Fibroblast of skin of back (primary cell): Measurements from ENCODE around the gene TGFB2. TPM values are rescaled to one million over a fixed set of nuclear protein-coding genes. Genes with fewer than 3 reads are reported as not detected.
A peak's percentile ranks its signal among the peaks of the same experiment; 100 is the strongest.
"Not testable (repeated sequence)": the region's sequence is repeated elsewhere in the genome, so short reads cannot be mapped to it uniquely, and the experiment has no call there.

Experiments used
- DNase-seq: peaks from one replicate; pipeline ENCODE4 v3.0.0-alpha.2; 2013
- polyA plus RNA-seq, 2 experiments: library from polyadenylated mRNA; unstranded; fragments of 120-200 nt; gene quantifications; one replicate each; pipeline ENCODE4 v1.2.1, GENCODE V29; 2013; ENCODE audit not compliant: insufficient read length in 2 of 2

The TGFB2 gene
- 94.2 TPM for polyA plus RNA-seq (2013, experiment 1 of 2; ENCODE audit: insufficient read length)
- 130 TPM for polyA plus RNA-seq (2013, experiment 2 of 2; ENCODE audit: insufficient read length)

GRCh38 chr1:218344814-218345672, at the start of gene TGFB2:
TGFB2 (plus strand) TSS chr1:218345336; CDS start chr1:218346702, 1,366 bp downstream.
- DNase-seq, result peak; percentile 85

GRCh38 chr1:218296162-218296561, 49.0 kb upstream of the TGFB2 start:
- no peak for DNase-seq

GRCh38 chr1:218297461-218297860, 47.7 kb upstream of the TGFB2 start:
- DNase-seq, result no peak

- DNase-seq, result peak; percentile 72
These were observed 47.3 kb upstream of the TGFB2 start for GRCh38 chr1:218297867-218298266.

GRCh38 chr1:218298398-218298797, 46.7 kb upstream of the TGFB2 start:
- no peak for DNase-seq

- peak; percentile 77 for DNase-seq
These were observed 45.7 kb upstream of the TGFB2 start for GRCh38 chr1:218299416-218299815.

GRCh38 chr1:218301217-218301616, 43.9 kb upstream of the TGFB2 start:
- no peak for DNase-seq

- no peak for DNase-seq
These were observed 43.0 kb upstream of the TGFB2 start for GRCh38 chr1:218302155-218302554.

GRCh38 chr1:218303176-218303879, 41.8 kb upstream of the TGFB2 start:
- DNase-seq, result no peak

- DNase-seq, result peak; percentile 77
These were observed 40.7 kb upstream of the TGFB2 start for GRCh38 chr1:218304281-218305039.

- DNase-seq, result no peak
These were observed 39.6 kb upstream of the TGFB2 start for GRCh38 chr1:218305472-218306064.

- DNase-seq, result peak; percentile 76
These were observed 32.6 kb upstream of the TGFB2 start for GRCh38 chr1:218312509-218312908.

GRCh38 chr1:218314316-218314715, 30.8 kb upstream of the TGFB2 start:
- DNase-seq, result no peak

- DNase-seq, result no peak
These were observed 29.5 kb upstream of the TGFB2 start for GRCh38 chr1:218315638-218316037.

GRCh38 chr1:218317061-218317460, 28.1 kb upstream of the TGFB2 start:
- no peak for DNase-seq

GRCh38 chr1:218320182-218320581, 25.0 kb upstream of the TGFB2 start:
- DNase-seq, result not testable (repeated sequence)

GRCh38 chr1:218322762-218323161, 22.4 kb upstream of the TGFB2 start:
- no peak for DNase-seq

GRCh38 chr1:218323568-218324225, 21.4 kb upstream of the TGFB2 start:
- no peak for DNase-seq

GRCh38 chr1:218324226-218324580, 20.9 kb upstream of the TGFB2 start:
- DNase-seq, result no peak

- DNase-seq, result no peak
These were observed 16.4 kb upstream of the TGFB2 start for GRCh38 chr1:218328769-218329168.

- DNase-seq, result peak; percentile 48
These were observed 15.0 kb upstream of the TGFB2 start for GRCh38 chr1:218330043-218330623.

GRCh38 chr1:218332416-218332815, 12.7 kb upstream of the TGFB2 start:
- no peak for DNase-seq
